ENCODE data around the gene SLC8B1.

- TF ChIP-seq CTCF (IDR thresholded peaks at IDR 0.05) (no peak), POLR2A (IDR thresholded peaks at IDR 0.05) (no peak), EP300 (IDR thresholded peaks at IDR 0.05) (no peak)
Measured at GRCh38 chr12:113317122-113317521, 17.8 kb downstream of the SLC8B1 start.
